ELR (cell line): ENCODE data around the gene LRRN2.

Experiments used
- DNase-seq: peaks from one replicate; pipeline ENCODE4 v3.0.0-alpha.2; 2015; ENCODE audit warnings: low read depth

Gene LRRN2

GRCh38 chr1:204692325-204692840 is 6.8 kb upstream of the LRRN2 start:
- DNase-seq: no peak

GRCh38 chr1:204691328-204691730 is 5.8 kb upstream of the LRRN2 start:
- DNase-seq: peak; percentile 11

DNA sequence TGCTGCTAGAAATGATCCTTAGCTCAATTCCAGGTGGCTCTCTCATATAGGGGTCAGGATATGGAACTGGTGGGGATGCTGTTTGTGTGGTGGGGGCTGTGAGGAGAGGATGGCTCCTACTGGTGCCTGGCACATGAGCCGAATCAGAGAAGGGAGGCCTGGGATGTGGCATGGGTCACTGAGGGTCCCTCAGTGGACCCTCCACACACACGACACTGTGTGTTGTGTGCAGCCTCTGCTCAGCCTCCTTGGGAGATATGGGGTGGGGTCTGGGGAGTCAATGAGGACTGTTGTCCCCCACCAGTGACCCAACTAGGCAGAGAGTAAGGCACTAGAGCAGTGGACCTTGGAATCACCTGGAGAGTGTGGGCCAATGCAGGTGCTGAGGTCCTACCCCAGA is 3.2 kb upstream of the LRRN2 start:
- no peak for DNase-seq

GRCh38 chr1:204688007-204688406 is 2.5 kb upstream of the LRRN2 start:
- no peak for DNase-seq

DNA sequence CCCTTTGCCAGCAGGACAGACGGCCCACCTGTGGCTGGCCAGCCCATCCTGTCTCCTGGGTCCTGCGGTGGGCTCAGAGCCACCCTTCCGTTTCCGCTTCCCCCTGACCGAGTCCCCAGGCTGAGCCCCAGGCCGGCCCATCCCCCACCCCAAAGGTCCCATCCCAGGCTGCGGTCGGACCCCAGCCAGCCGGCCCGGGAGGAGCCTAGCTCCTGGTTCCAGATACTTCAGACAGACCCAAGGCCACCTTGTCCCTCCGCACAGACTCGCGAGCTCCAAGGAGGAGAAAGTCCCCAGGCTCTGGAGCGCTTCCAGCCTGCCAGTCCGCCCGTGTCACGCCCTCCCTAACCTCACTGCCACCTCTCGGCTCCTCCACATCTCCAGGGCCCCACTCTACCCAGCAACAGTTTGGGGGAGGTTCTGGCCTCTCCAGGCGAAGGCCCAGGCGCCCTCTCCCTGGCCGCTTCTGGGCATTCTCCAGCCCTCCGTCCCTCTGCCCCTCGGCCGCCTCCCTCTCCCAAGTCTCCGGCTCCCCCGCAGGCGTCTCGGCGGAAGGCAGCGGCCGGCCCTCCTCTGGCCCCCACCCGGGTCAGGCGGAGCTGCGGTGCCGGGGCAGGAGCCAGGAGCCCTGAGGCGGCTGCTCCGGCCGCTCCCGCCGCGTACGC is 835 bp downstream of the LRRN2 start:
- no peak for DNase-seq

- no peak for DNase-seq
Observed at GRCh38 chr1:204684206-204684570, 1.4 kb downstream of the LRRN2 start.

DNA sequence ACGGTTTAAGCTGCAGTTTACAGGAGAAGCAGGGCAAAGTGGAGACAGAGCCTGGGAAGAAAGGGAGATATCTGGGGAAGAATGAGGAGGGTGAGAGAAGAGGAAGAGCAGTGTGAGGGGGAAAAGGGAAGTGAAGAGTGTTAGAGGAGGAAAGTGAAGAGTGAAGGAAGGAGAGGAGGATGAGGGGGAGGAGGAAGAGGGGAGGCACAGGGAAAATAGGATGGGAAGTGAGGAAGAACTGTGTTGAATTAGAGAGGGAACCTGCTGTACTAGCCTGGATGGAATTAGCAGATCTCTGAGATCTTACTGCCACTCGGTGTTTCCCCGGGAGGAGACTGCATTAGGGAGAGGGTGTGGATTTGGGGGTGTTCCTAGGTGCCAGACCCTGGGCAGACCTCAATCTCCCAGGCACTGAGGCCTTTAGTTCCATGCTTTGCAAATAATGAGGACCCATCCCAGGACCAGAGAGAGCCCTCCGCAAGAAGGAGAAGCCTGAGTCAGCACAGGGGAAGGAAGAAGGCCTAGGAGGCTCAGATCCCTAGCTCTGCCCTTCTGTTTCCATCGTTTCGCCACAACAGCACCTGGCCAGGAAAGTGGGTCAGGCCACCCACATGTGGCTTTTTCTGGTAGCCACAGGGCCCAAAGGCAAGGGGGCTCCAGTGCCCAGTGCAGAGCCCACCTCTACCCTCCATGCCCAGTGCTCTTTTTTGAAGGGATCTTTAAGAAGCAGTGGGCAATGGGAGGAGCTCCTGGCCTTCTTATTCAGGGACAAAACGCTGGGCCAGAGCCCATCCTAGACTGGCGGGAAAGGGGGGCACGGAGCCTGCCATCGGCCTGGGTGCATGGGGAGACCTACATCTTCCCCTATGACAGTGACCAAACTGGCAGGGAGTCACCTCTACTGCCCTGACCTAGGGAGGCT is 2.0 kb downstream of the LRRN2 start:
- no peak for DNase-seq

GRCh38 chr1:204680461-204680860 is 5.1 kb downstream of the LRRN2 start:
- no peak for DNase-seq

GRCh38 chr1:204680051-204680450 is 5.5 kb downstream of the LRRN2 start:
- no peak for DNase-seq

DNA sequence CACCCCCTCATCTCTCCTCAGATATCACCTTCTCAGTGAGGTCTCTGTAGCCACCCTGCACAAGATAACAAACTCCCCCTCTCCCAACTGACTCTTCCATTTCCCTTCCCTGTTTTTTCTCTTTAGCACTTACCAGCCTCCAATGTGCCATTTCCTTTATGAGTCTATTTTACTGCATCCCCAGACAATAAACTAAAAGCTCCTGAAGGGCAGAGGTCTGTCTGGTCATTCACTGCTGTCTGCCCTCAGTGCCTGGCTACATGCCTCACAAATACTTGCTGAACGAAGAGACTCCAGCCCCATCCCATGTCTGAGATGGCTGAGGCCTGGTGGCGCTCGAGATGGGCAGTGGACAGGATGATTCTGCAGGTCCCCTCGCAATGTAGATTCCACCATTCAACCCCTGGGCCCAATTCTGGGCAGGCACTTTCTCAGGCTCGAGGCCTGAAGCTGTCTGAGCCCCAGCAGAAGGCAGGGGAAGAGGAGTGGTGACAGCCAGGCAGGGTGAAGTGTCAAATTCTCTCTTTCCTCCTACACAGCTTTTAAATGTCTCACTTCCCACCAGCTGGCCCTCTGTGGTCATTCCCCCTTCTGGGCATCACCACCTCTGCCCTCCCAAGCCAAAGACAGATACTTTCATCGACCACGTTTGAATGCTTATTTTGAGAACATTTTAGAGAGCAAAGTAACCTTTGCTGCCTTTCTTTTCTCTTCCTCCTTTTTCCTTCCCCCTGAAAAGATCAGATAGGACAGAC is 6.6 kb downstream of the LRRN2 start:
- no peak for DNase-seq

DNA sequence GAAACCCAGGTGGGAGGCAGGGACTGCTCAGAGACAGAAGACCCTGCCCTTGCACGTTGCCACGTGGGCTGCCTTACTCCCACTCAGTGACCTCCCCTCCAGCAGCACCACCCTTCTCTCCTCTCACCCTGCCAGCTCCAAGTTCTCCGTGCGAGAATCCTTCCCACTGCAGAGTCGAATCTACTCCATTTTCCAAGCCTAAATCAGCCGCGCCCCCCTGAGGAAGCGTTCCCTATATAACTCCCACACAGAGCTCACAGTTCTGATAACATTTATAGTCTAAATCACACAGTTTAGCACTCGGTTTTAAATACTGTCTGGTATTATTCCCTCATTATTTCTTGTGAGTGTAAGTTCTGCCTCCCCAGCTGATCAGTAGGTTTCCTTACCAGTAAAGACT is 7.7 kb downstream of the LRRN2 start:
- no peak for DNase-seq

- no peak for DNase-seq
Observed at GRCh38 chr1:204676043-204676442, 9.5 kb downstream of the LRRN2 start.

DNA sequence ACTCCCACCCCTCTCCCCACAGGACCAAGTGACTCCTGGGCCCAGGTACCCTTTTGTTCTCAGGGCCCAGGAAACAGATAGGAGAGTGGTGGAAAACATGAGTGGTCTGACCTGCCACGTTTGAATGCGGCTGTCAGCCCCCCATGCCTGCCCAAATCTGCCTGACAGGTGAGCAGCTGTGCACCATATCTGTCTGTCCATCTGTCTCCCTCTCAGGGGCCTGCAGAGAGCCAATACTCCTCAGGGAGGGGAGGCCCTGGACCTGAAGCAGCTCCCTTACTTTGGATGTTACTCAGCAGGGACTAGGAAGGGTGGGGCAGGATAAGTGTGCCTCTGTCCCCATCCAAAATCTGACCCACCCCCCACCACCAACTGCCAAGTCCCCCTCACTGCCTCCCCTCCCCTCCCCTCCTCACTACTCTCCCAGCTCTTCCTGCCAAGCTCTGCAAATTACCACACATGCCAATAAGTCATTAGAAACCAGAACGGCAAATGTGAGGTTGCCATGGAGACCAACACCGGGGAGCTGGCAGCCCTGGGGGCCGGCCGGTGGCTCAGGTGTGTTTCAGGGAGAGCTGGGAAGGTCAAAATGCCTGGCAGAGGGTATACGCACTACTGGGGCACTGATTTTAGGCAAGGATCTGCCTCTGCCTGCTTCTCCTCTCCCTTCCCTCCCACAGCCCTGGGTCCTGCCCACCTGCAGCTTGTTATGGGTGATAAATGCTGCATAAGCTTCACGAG is 11.5 kb downstream of the LRRN2 start:
- DNase-seq: no peak

- no peak for DNase-seq
Observed at GRCh38 chr1:204673209-204673608, 12.3 kb downstream of the LRRN2 start.

DNA sequence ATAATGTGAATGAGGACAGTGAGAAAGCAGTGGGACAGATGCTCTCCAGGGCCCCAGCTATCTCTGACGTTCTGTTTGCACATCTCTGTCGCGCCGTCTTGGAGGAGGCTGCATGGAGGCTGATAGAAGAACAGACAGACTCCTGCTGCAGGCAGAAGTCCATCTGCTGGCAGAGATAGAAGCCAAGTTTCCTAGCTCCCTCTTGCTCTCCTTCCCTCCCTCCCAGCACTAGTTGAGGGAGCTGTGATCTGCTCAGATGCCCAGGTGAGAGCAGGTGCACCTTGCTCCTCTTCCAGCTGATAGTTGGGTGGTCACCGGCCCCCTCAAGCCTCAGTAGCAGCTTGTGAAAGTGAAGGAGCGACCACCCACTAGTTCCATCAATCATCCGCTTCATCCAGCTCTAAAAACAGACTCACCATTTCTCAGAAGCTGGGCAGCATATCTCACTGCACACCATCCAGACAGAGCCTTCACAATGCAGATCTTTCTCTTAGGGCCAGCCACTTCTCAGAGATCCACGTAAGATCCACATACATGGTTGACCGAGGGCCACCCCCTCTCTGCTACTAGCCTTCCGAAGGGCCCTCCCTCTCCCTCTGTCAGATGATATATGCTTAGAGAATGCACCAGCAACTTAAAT is 12.9 kb downstream of the LRRN2 start:
- no peak for DNase-seq

GRCh38 chr1:204672069-204672468 is 13.5 kb downstream of the LRRN2 start:
- DNase-seq: no peak

- DNase-seq: peak; percentile 35
Observed at GRCh38 chr1:204670152-204670927, 15.2 kb downstream of the LRRN2 start.

- DNase-seq: no peak
Observed at GRCh38 chr1:204669579-204669978, 16.0 kb downstream of the LRRN2 start.

DNA sequence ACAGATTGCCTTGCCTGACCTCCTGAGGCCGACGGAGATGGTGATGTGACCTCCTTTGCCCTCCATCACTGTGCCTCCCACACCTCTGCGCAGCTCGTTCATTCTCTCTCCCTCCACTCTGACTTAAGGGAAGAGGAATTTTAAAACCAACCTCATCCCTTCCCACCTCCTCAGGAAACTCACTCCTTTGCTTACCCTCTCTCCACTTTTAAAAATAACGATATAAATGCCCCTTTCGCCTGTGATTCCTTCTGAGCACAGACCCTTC is 21.2 kb downstream of the LRRN2 start:
- DNase-seq: no peak

GRCh38 chr1:204663644-204664383 is 21.7 kb downstream of the LRRN2 start:
- no peak for DNase-seq
